Activated T-cell treated with anti-CD3 and anti-CD28 coated beads, Interleukin-2, amount 50 U/mL, for 24 hours (primary cell): ENCODE results near the gene SPACA7.
A peak's percentile ranks its signal among the peaks of the same experiment; 100 is the strongest.

Experiments
- DNase-seq: peaks from one replicate; pipeline ENCODE4 v3.0.0-alpha.2; 2020
- H3K27ac Mint-ChIP-seq: 2 replicates; pipeline ENCODE4 v1.8.0; 2020; ENCODE audit warnings: mild to moderate bottlenecking, mixed read lengths
- H3K27me3 Mint-ChIP-seq: 2 replicates; pipeline ENCODE4 v1.8.0; 2020; ENCODE audit warnings: mixed read lengths
- H3K36me3 Mint-ChIP-seq: 2 replicates; pipeline ENCODE4 v1.8.0; 2020; ENCODE audit warnings: low read depth, mixed read lengths
- H3K4me1 Mint-ChIP-seq: 2 replicates; pipeline ENCODE4 v1.8.0; 2020; ENCODE audit warnings: low read depth, mixed read lengths
- H3K4me3 Mint-ChIP-seq: 2 replicates; pipeline ENCODE4 v1.8.0; 2020; ENCODE audit warnings: mild to moderate bottlenecking, moderate library complexity, mixed read lengths
- H3K9me3 Mint-ChIP-seq: 2 replicates; pipeline ENCODE4 v1.8.0; 2020; ENCODE audit warnings: mixed read lengths

Gene SPACA7

GRCh38 chr13:112444416-112445399, 68.6 kb downstream of the SPACA7 start:
- Mint-ChIP-seq H3K27me3 (peaks cover 54% of the 10 kb centered on the region), H3K9me3 (no peaks in the 10 kb centered on the region), H3K27ac (no peak overlapping the region), H3K4me3 (no peak overlapping the region), H3K4me1 (peaks cover 2% of the 10 kb centered on the region), H3K36me3 (no peaks in the 10 kb centered on the region)
- DNase-seq, result peak; percentile 11

DNA sequence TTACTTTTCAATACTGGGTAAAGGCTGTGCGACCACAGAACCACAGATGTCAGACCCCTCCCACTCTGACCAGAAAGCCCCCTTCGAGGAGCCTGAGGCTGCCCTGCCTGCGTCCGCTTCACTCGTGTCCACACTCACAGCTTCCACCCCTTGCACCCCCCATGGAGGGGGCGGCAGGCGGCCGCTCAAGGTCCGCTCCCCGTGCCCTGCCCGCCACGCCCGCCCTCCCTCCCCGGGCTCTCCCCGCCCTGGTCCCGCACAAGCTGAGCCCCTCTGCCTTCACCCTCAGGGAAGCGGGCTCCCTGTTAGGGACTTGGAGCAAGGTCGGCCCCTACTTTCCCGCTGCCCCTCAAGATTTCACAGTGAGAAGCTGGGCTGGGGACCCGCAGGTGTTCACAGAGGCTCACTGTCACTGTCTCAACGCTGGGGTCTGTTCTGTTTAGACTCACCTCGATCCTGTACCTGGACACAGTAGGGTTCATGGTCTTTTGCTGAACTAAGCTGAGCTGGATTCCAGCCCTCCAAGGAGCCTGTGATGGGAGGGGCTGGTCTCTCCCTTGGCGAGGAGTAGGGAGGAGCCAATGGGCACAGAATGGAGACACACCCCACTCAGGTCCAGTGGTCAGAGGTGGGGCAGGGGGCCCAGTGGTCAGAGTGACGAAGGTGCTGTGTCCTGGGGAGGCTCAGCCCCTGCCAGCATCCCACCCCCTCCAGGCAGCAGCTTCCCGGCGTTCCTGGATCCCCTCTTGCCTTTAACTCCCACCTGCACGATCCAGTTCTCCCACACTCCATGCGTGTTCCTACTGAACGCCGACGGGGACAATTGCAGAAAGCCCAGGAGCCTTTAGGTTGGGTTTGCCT, 69.5 kb downstream of the SPACA7 start:
- H3K27me3 Mint-ChIP-seq, result peaks cover 44% of the 10 kb centered on the region
- H3K27ac Mint-ChIP-seq, result no peak overlapping the region
- no peak overlapping the region for H3K4me3 Mint-ChIP-seq
- H3K36me3 Mint-ChIP-seq, result no peaks in the 10 kb centered on the region
- H3K4me1 Mint-ChIP-seq, result peaks cover 2% of the 10 kb centered on the region
- DNase-seq, result peak; percentile 2
- H3K9me3 Mint-ChIP-seq, result no peaks in the 10 kb centered on the region

GRCh38 chr13:112446347-112446861, 70.2 kb downstream of the SPACA7 start:
- Mint-ChIP-seq H3K36me3 (no peaks in the 10 kb centered on the region), H3K9me3 (no peaks in the 10 kb centered on the region), H3K27ac (no peak overlapping the region), H3K4me1 (peaks cover 2% of the 10 kb centered on the region), H3K4me3 (no peak overlapping the region), H3K27me3 (peaks cover 38% of the 10 kb centered on the region)
- peak; percentile 13 for DNase-seq

DNA sequence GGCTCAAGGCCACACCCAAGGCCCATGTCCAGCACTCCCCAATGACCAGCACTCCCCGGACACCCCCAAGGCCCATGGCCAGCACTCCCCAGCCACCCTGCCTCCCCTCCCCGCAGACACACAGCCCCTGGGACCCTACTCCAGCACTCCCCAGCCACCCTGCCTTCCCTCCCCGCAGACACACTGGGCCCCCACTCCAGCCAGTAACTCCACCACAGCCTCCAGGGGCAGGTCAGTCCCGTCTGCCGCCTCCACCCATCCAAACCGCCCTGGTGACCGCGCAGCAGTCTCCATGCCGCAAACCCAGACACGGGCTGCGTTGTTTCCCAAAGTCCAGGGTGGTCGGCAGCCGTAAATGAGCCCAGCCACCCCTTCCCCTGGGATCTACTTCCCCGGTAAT, 70.7 kb downstream of the SPACA7 start:
- peaks cover 2% of the 10 kb centered on the region for H3K4me1 Mint-ChIP-seq
- no peaks in the 10 kb centered on the region for H3K9me3 Mint-ChIP-seq
- no peak overlapping the region for H3K4me3 Mint-ChIP-seq
- no peak for DNase-seq
- H3K27me3 Mint-ChIP-seq, result peaks cover 34% of the 10 kb centered on the region
- H3K27ac Mint-ChIP-seq, result no peak overlapping the region
- H3K36me3 Mint-ChIP-seq, result no peaks in the 10 kb centered on the region

DNA sequence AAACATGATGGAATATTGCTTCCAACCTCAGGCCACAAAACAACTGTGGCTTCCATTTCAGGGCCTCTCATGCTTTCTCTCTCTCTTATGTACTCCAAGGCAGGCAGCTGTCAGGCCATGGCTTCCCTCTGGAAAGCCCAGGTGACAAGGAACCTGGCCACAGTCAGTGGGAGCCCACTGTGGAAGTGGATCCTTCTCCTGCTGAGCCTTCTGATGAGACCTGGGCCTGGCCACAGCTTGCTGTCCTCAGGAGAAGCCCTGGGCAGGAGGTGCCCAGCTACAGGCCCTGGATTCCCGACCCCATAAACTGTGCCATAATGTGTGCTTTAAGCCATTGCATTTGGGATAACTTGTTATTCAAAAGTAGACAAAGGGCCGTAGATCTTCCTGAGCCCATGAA, 71.2 kb downstream of the SPACA7 start:
- Mint-ChIP-seq H3K9me3 (no peaks in the 10 kb centered on the region), H3K27ac (no peak overlapping the region), H3K36me3 (no peaks in the 10 kb centered on the region), H3K4me1 (peaks cover 2% of the 10 kb centered on the region), H3K27me3 (peaks cover 32% of the 10 kb centered on the region), H3K4me3 (no peak overlapping the region)
- no peak for DNase-seq

DNA sequence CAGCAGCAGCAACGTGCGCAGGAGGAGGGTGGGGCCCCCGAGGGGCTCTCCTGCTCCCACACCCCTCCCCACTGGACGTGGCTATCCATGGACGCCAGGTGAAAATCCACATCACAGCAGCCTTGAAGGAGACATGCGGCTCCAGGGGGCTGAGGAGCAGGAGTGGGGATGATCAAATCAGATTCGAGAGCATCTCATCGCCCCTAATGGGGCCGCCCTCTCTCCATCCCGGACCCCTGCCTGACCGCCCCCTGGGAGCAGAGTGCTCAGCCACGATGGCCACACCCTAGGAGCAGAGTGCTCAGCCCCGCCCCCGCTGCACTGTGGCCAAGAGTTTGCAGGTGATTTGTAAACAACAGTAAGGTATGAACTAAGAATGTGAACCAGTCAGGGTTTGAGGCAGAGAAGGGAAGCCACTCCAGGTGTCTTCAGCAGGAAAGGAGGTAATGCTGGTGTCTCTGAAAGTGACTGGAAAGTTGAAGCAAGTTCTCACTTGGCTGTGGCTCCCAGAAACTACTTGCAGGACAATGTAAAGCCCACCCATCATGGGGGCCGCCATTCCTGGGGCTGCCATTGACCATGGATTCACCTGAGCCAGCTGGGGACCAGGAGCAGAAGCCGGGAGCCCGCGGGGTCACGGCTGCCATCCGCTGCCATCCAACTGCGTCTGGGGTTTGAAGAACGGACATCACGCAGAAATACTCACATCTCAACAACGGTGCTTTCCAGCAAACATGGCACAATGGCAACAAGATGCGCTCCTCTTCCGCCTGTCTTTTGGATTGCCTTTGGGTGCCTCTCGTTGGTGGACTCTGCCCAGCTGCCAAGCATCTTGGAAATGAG, 71.8 kb downstream of the SPACA7 start:
- Mint-ChIP-seq H3K4me3 (no peak overlapping the region), H3K9me3 (no peaks in the 10 kb centered on the region), H3K27me3 (peaks cover 27% of the 10 kb centered on the region), H3K36me3 (no peaks in the 10 kb centered on the region), H3K27ac (no peak overlapping the region), H3K4me1 (peaks cover 2% of the 10 kb centered on the region)
- DNase-seq, result peak; percentile 12

- peak; percentile 8 for DNase-seq
- H3K9me3 Mint-ChIP-seq, result no peaks in the 10 kb centered on the region
- H3K27ac Mint-ChIP-seq, result no peak overlapping the region
- H3K36me3 Mint-ChIP-seq, result no peaks in the 10 kb centered on the region
- peaks cover 18% of the 10 kb centered on the region for H3K27me3 Mint-ChIP-seq
- peaks cover under 1% of the 10 kb centered on the region for H3K4me1 Mint-ChIP-seq
- H3K4me3 Mint-ChIP-seq, result no peak overlapping the region
Measured at GRCh38 chr13:112448621-112449544, 72.7 kb downstream of the SPACA7 start.

DNA sequence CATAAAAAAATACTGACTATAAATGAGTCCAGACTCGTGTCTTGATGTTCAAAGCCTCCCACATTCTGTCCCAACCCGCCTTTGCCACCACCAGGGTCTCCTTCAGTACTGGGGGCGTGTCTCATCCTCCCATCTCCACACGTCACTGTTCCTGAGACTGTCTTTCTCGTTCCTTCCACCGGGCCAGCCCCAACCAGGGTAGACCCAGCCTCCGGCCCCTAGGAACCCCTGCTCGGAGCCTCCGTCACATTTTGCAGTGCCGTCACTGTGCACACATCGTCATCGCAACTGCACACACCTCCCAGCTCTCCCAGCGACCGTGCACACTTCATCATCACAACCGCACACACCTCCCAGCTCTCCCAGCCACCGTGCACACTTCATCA, 73.4 kb downstream of the SPACA7 start:
- Mint-ChIP-seq H3K4me1 (no peaks in the 10 kb centered on the region), H3K9me3 (no peaks in the 10 kb centered on the region), H3K27me3 (peaks cover 12% of the 10 kb centered on the region), H3K27ac (no peak overlapping the region), H3K4me3 (no peak overlapping the region), H3K36me3 (no peaks in the 10 kb centered on the region)
- DNase-seq, result peak; percentile 3

GRCh38 chr13:112450118-112450903, 74.2 kb downstream of the SPACA7 start:
- H3K27ac Mint-ChIP-seq, result no peak overlapping the region
- H3K4me3 Mint-ChIP-seq, result no peak overlapping the region
- peaks cover 6% of the 10 kb centered on the region for H3K27me3 Mint-ChIP-seq
- no peaks in the 10 kb centered on the region for H3K4me1 Mint-ChIP-seq
- DNase-seq, result peak; percentile 3
- no peaks in the 10 kb centered on the region for H3K36me3 Mint-ChIP-seq
- no peaks in the 10 kb centered on the region for H3K9me3 Mint-ChIP-seq

GRCh38 chr13:112450904-112451240, 74.7 kb downstream of the SPACA7 start:
- DNase-seq, result no peak
- Mint-ChIP-seq H3K27ac (no peak overlapping the region), H3K9me3 (no peaks in the 10 kb centered on the region), H3K36me3 (no peaks in the 10 kb centered on the region), H3K4me1 (no peaks in the 10 kb centered on the region), H3K4me3 (no peak overlapping the region), H3K27me3 (peaks cover 6% of the 10 kb centered on the region)

DNA sequence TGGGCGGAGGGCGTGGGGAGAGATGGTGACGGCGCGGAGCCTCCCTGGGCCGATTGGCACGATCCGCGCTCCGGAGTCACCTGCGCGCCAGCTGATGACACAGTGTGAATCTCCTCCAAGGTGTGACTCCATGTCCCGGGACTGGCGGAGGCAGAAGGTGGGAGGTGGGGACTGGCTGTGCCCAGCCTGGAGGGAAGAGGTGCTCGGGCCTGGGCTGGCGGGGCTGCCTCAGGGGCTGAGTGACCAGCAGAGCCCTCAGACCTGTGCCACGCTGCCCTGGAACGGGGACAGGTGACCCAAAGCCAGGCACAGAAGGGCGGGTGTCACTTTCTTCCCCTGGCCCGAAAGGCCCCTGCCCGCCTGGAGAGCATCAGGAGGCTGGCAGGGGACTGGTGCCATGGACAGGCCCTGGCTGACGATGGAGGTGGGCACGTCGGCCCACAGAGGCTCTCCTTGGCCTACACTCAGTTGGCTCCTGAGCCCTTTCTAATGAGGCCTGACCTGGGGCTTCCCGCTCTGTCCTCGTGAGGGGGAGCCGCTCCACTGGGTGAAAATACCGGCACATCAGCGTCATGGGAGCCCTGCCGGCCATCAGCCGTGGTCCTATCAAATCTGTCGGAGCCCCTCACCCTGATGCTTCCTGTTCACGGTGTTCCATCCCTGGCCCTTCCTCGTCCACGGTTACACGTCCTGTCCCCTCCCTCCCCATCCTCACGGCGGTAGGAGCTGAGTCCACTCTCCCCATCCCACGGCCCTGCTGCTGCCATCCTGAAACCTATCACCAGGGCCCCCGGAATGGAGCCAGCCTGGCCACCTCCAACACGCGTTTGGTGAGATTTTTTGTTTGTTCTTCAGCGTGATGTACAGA, 75.6 kb downstream of the SPACA7 start:
- peak; percentile 14 for DNase-seq
- no peaks in the 10 kb centered on the region for H3K4me1 Mint-ChIP-seq
- no peak overlapping the region for H3K27ac Mint-ChIP-seq
- no peak overlapping the region for H3K4me3 Mint-ChIP-seq
- H3K36me3 Mint-ChIP-seq, result no peaks in the 10 kb centered on the region
- H3K9me3 Mint-ChIP-seq, result no peaks in the 10 kb centered on the region
- H3K27me3 Mint-ChIP-seq, result peaks cover 9% of the 10 kb centered on the region
